Liver (tissue), 9 donors: ENCODE results near the gene DDHD1. TPM values are rescaled to one million over a fixed set of nuclear protein-coding genes. Genes with fewer than 3 reads are reported as not detected.

Experiments
- DNase-seq: peaks from one replicate; pipeline ENCODE4 v3.0.0-alpha.2; 2017; ENCODE audit warnings: low spot score
- H3K27ac ChIP-seq, 2 donors: one replicate each; pipeline ENCODE4 v1.7.0; 2013; ENCODE audit warnings: inconsistent platforms in 2 of 2, low read length in 2 of 2, control low read depth in 1 of 2, low read depth in 1 of 2, mild to moderate bottlenecking in 1 of 2
- H3K27me3 ChIP-seq, 4 donors: one replicate each; pipeline versions ENCODE4 v1.6.1 to v1.7.0; 2013; ENCODE audit warnings: low read length in 3 of 4, inconsistent platforms in 1 of 4, mild to moderate bottlenecking in 1 of 4, moderate library complexity in 1 of 4; ENCODE audit not compliant: control insufficient read depth in 4 of 4, insufficient read depth in 4 of 4
- H3K36me3 ChIP-seq, 4 donors: one replicate each; pipeline versions ENCODE4 v1.6.1 to v1.7.0; 2013; ENCODE audit warnings: low read length in 3 of 4, mild to moderate bottlenecking in 3 of 4, low read depth in 1 of 4, moderate library complexity in 1 of 4; ENCODE audit not compliant: control insufficient read depth in 4 of 4, insufficient read depth in 3 of 4
- H3K4me1 ChIP-seq, 4 donors: one replicate each; pipeline versions ENCODE4 v1.6.1 to v1.7.0; 2013; ENCODE audit warnings: low read length in 3 of 4, mild to moderate bottlenecking in 3 of 4, moderate library complexity in 1 of 4; ENCODE audit not compliant: control insufficient read depth in 4 of 4, insufficient read depth in 4 of 4
- H3K4me3 ChIP-seq, 3 donors: one replicate each; pipeline versions ENCODE4 v1.6.1 to v1.7.0; 2013; ENCODE audit warnings: low read length in 3 of 3, control low read depth in 1 of 3, low read depth in 1 of 3, mild to moderate bottlenecking in 1 of 3
- H3K9ac ChIP-seq, 2 donors: one replicate each; pipeline ENCODE4 v1.7.0; 2013; ENCODE audit warnings: low read length in 2 of 2, mild to moderate bottlenecking in 2 of 2, moderate library complexity in 2 of 2, control low read depth in 1 of 2, low read depth in 1 of 2
- H3K9me3 ChIP-seq, 4 donors: one replicate each; pipeline versions ENCODE4 v1.6.1 to v1.7.0; 2013; ENCODE audit warnings: low read length in 3 of 4; ENCODE audit not compliant: control insufficient read depth in 4 of 4
- ATF3 ChIP-seq: IDR thresholded peaks from 2 replicates; pipeline ENCODE4 v1.6.1; 2016; ENCODE audit warnings: antibody characterized with exemption
- CTCF ChIP-seq: fragments of 150-350 bp; IDR thresholded peaks from 2 replicates; pipeline ENCODE4 v1.5.1; 2017; ENCODE audit warnings: improper control_type of control experiment, low read depth, low read length; ENCODE audit not compliant: missing input control
- EGR1 ChIP-seq, 2 donors: IDR thresholded peaks; 2 replicates each; pipeline ENCODE4 v1.6.1; 2016 to 2018; ENCODE audit warnings: antibody characterized with exemption in 2 of 2, low read depth in 2 of 2
- FOXA1 ChIP-seq: IDR thresholded peaks from 2 replicates; pipeline ENCODE4 v1.6.1; 2016; ENCODE audit warnings: antibody characterized with exemption
- FOXA2 ChIP-seq: IDR thresholded peaks from 2 replicates; pipeline ENCODE4 v1.6.1; 2016; ENCODE audit warnings: antibody characterized with exemption
- GABPA ChIP-seq, 2 donors: IDR thresholded peaks in 1 of 2; conservative IDR thresholded peaks in 1 of 2; 2 replicates each; pipeline ENCODE4 v1.6.1; 2016; ENCODE audit warnings: antibody characterized with exemption in 2 of 2, mild to moderate bottlenecking in 1 of 2, moderate library complexity in 1 of 2
- HNF4A ChIP-seq, 2 donors: conservative IDR thresholded peaks; 2 replicates each; pipeline ENCODE4 v1.6.1; 2016; ENCODE audit warnings: antibody characterized with exemption in 2 of 2, mild to moderate bottlenecking in 2 of 2
- HNF4G ChIP-seq: IDR thresholded peaks from 2 replicates; pipeline ENCODE4 v1.6.1; 2016; ENCODE audit warnings: antibody characterized with exemption
- JUND ChIP-seq, 2 donors: IDR thresholded peaks; 2 replicates each; pipeline ENCODE4 v1.6.1; 2016; ENCODE audit warnings: antibody characterized with exemption in 2 of 2
- MAX ChIP-seq: IDR thresholded peaks from 2 replicates; pipeline ENCODE4 v1.6.1; 2016; ENCODE audit warnings: antibody characterized with exemption
- NR2F2 ChIP-seq: IDR thresholded peaks from 2 replicates; pipeline ENCODE4 v1.6.1; 2016; ENCODE audit warnings: antibody characterized with exemption
- REST ChIP-seq: IDR thresholded peaks from 2 replicates; pipeline ENCODE4 v1.6.1; 2016; ENCODE audit warnings: antibody characterized with exemption, mild to moderate bottlenecking
- RXRA ChIP-seq, 2 donors: IDR thresholded peaks; 2 replicates each; pipeline ENCODE4 v1.6.1; 2017 to 2018; ENCODE audit warnings: antibody characterized with exemption in 2 of 2, mild to moderate bottlenecking in 1 of 2
- SP1 ChIP-seq: IDR thresholded peaks from 2 replicates; pipeline ENCODE4 v1.6.1; 2018; ENCODE audit warnings: antibody characterized with exemption, mild to moderate bottlenecking
- TAF1 ChIP-seq: conservative IDR thresholded peaks from 2 replicates; pipeline ENCODE4 v1.6.1; 2016; ENCODE audit warnings: antibody characterized with exemption, mild to moderate bottlenecking
- YY1 ChIP-seq: IDR thresholded peaks from 2 replicates; pipeline ENCODE4 v1.6.1; 2016; ENCODE audit warnings: antibody characterized with exemption, mild to moderate bottlenecking
- ZBTB33 ChIP-seq: IDR thresholded peaks from 2 replicates; pipeline ENCODE4 v1.6.1; 2016; ENCODE audit warnings: antibody characterized with exemption
- WGBS: extraction: QIAGEN DNeasy Blood & Tissue Kit; methylation state at CpG from one replicate; pipeline ENCODE4 v1.1.7; 2013; 5-methylcytosine and 5-hydroxymethylcytosine counted together
- polyA plus RNA-seq, 2 donors: library from polyadenylated mRNA; stranded (reverse) in 1 of 2; unstranded in 1 of 2; fragments of 200-250 nt in 1 of 2; fragments of >200 nt in 1 of 2; fragmentation: Nextera tagmentation in 1 of 2; extraction: Ambion mirVana in 1 of 2; gene quantifications; one replicate each; pipeline versions ENCODE4 v1.2.1 to v1.2.3, GENCODE V29; 2013 to 2015
- total RNA-seq, 2 donors: library from RNA; depleted of rRNA; stranded (reverse); fragments of >200 nt; gene quantifications; one replicate each; pipeline ENCODE4 v1.2.3, GENCODE V29; 2014
- donor health status: healthy.
- donor health status: healthy.
- donor health status: healthy.
- donor health status: healthy.
- donor health status: healthy.

The DDHD1 gene
- total and polyA plus RNA-seq, 4 donors: 1.3 to 14.3 (median 5.2) TPM

- peak; percentile 4 for TF ChIP-seq ATF3
Measured at GRCh38 chr14:53042480-53042879, 110.6 kb downstream of the DDHD1 start (continued).

GRCh38 chr14:53041067-53041466, 112.1 kb downstream of the DDHD1 start:
- DNase-seq: no peak
- no peak overlapping the region for H3K4me3 ChIP-seq
- H3K27ac ChIP-seq: no peak overlapping the region
- peaks cover 2 to 19% (median 17%) of the 10 kb centered on the region in 4 donors for H3K4me1 ChIP-seq
- TF ChIP-seq TAF1 (no peak), YY1 (no peak), REST (no peak), ZBTB33 (no peak), CTCF (no peak), RXRA (IDR thresholded peaks at IDR 0.05) (no peak), HNF4A (conservative IDR thresholded peaks at IDR 0.05) (no peak), GABPA (IDR thresholded peaks at IDR 0.05 in 1 of 2, conservative IDR thresholded peaks at IDR 0.05 in 1 of 2) (no peak), SP1 (no peak), MAX (no peak), NR2F2 (no peak), FOXA1 (no peak), JUND (IDR thresholded peaks at IDR 0.05) (no peak)
- H3K9ac ChIP-seq: no peak overlapping the region
- H3K9me3 ChIP-seq: no peaks in the 10 kb centered on the region
- H3K27me3 ChIP-seq: no peaks in the 10 kb centered on the region
- WGBS: 96% methylated on average over 2 of the region's 2 CpGs
- H3K36me3 ChIP-seq: peaks cover 0 to 4% (median 0%) of the 10 kb centered on the region in 4 donors

- 98% methylated on average over 3 of the region's 3 CpGs for WGBS
- H3K36me3 ChIP-seq: peaks cover 0 to 4% (median 0%) of the 10 kb centered on the region in 4 donors
- H3K27me3 ChIP-seq: no peaks in the 10 kb centered on the region
- H3K4me3 ChIP-seq: no peak overlapping the region
- no peak for DNase-seq
- H3K9me3 ChIP-seq: no peaks in the 10 kb centered on the region
- H3K27ac ChIP-seq: no peak overlapping the region
- peaks cover 0 to 18% (median 16%) of the 10 kb centered on the region in 4 donors for H3K4me1 ChIP-seq
- H3K9ac ChIP-seq: no peak overlapping the region
- TF ChIP-seq EGR1 (IDR thresholded peaks at IDR 0.05; ENCODE audit: low read depth in 2 of 2) (no peak), GABPA (IDR thresholded peaks at IDR 0.05 in 1 of 2, conservative IDR thresholded peaks at IDR 0.05 in 1 of 2) (no peak), NR2F2 (no peak), ATF3 (no peak), HNF4A (conservative IDR thresholded peaks at IDR 0.05) (no peak), ZBTB33 (no peak), RXRA (IDR thresholded peaks at IDR 0.05) (no peak), MAX (no peak), HNF4G (no peak), FOXA2 (no peak), FOXA1 (no peak)
Measured at GRCh38 chr14:53038629-53039028, 114.5 kb downstream of the DDHD1 start.
